LNCaP clone FGC (cell line): Measurements from ENCODE around the gene LPP.

Experiments used
- DNase-seq: peaks from one replicate; pipeline ENCODE4 v3.0.0-alpha.2; 2011; ENCODE audit warnings: low read depth
- H3K4me3 ChIP-seq: 2 replicates; pipeline ENCODE4 v1.5.1; 2011; ENCODE audit warnings: mild to moderate bottlenecking, low read depth, low read length, control low read depth
- TF ChIP-seq, protein P1 (sequence below): IDR thresholded peaks from 2 replicates; pipeline ENCODE4 v1.5.1; 2012; ENCODE audit warnings: mild to moderate bottlenecking; ENCODE audit not compliant: control insufficient read depth, insufficient read depth; ENCODE audit errors: extremely low read depth

Gene LPP

DNA sequence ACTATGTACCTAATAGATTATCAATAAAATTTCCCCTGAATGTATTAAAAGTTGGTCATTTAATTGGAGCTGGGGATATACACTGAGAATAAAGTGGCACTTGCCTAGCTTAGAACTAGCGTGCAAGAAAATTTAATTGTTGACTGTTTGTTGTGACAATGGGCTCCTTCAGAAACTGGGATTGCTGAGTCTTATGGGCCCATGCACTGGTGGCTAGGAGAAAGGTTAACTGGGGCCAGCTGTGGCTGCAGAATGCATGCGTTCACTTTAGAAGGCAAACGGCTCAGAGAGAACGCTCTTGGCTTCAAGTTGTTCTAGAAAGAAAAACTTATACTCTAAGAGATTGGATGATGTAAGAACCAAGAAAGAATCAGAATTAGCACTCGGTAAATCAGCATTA, 18.7 kb upstream of the LPP start:
- no peak overlapping the region for H3K4me3 ChIP-seq
- no peak for DNase-seq
- TF ChIP-seq, protein P1, sequence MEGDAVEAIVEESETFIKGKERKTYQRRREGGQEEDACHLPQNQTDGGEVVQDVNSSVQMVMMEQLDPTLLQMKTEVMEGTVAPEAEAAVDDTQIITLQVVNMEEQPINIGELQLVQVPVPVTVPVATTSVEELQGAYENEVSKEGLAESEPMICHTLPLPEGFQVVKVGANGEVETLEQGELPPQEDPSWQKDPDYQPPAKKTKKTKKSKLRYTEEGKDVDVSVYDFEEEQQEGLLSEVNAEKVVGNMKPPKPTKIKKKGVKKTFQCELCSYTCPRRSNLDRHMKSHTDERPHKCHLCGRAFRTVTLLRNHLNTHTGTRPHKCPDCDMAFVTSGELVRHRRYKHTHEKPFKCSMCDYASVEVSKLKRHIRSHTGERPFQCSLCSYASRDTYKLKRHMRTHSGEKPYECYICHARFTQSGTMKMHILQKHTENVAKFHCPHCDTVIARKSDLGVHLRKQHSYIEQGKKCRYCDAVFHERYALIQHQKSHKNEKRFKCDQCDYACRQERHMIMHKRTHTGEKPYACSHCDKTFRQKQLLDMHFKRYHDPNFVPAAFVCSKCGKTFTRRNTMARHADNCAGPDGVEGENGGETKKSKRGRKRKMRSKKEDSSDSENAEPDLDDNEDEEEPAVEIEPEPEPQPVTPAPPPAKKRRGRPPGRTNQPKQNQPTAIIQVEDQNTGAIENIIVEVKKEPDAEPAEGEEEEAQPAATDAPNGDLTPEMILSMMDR: no peak

- TF ChIP-seq, protein P1: no peak
- no peak for DNase-seq
- no peak overlapping the region for H3K4me3 ChIP-seq
These were observed 16.9 kb upstream of the LPP start for GRCh38 chr3:188137051-188137450.

- TF ChIP-seq, protein P1: no peak
- no peak overlapping the region for H3K4me3 ChIP-seq
- DNase-seq: no peak
These were observed 14.5 kb upstream of the LPP start for GRCh38 chr3:188139466-188139865.

GRCh38 chr3:188146219-188146618, 7.7 kb upstream of the LPP start:
- TF ChIP-seq, protein P1: no peak
- no peak overlapping the region for H3K4me3 ChIP-seq
- no peak for DNase-seq

- DNase-seq: no peak
- no peak overlapping the region for H3K4me3 ChIP-seq
- TF ChIP-seq, protein P1: no peak
These were observed 6.2 kb upstream of the LPP start for GRCh38 chr3:188147782-188148181.

DNA sequence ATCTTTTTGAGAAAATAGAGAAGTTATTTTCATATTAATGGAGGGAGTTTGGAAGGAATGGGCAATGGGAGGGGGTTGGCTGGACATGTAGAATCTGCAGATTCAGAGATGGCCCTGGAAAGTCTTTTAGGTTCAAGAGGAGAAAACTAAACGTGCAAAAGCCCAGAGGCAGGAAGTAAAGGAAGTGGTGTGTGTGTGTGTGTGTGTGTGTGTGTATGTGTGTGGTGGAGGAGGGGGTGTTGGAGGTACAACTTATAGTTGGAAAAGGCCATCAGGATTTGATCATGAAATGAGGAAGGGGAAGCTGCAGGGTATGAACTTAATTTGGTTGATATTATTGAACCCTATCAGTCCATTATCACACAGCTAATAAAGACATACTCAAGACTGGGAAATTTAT, 5.6 kb upstream of the LPP start:
- H3K4me3 ChIP-seq: no peak overlapping the region
- TF ChIP-seq, protein P1: no peak
- no peak for DNase-seq

DNA sequence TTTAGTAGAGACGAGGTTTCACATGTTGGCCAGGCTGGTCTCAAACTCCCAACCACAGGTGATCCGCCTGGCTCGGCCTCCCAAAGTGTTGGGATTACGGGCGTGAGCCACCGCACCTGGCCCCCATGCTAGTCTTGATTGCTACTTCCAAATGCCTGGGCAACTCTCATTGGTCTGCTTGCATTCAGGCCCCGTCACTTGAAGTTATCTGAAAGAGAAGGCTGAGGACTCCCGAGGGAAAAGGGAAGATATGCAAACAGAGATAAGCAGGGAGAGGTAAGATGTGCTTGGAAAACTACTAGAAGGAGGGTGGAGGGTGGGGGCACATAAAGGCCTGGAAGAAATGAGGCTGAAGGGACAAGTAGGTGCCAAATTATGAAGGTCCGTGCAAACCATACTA, 4.4 kb upstream of the LPP start:
- TF ChIP-seq, protein P1: no peak
- H3K4me3 ChIP-seq: no peak overlapping the region
- no peak for DNase-seq
